ENCODE measurements around the gene KCTD14.
A peak's percentile ranks its signal among the peaks of the same experiment; 100 is the strongest.
"Not testable (repeated sequence)": the region's sequence is repeated elsewhere in the genome, so short reads cannot be mapped to it uniquely, and the experiment has no call there.

The KCTD14 gene

DNA sequence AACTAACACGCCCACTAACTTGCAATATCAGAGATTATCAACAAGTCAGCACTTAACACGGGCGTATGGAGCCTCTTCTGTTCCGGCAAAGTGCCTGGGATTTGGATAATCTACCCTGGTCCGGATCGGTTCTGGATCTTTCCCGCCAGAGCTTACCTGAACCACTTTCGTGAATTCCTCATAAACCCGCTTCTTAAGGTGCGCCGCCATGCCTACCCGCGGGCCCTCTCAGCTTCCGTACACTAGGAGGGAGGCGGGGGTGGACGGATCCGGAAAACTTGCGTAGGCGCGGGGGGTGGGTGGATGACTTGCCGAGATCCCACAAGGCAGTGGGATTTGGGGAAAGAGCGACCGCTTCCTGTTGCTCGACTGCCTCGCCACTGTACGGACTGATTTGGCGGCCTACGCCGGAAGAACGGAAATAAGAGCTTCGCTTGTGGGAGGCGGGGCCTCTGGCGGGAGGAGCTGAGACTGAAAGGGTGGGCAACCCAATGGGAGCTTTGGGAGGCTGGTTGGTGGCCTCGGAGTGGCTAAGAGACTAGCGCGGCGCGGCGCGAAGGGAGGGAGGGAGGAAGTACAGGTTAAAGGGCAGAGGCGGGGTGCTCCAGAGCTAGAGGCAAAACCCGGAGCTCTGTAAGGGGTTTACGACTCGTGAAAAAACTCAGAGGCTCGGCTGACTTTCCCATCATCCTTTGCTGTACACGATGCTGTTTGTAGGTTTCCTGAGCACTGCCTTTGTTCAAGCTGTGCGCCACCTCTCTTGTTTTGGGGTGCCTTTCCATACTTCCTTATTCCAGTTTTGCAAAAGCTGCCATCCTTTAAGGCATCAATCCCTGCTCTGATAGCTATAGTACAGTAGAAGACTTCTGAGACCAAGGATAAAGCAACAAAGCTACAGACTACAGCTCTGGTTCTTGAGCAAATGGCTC, 28.4 kb downstream of the KCTD14 start, which contains the start of gene INTS4:
TSS of gene INTS4 (minus strand) at position 235 of the 929 bp plus-strand sequence. CDS start at position 210, 25 bp downstream.
- in situ Hi-C loops (cut with HindIII; ENCODE audit: low pct_ligation_motif_present, low sequenced_read_pairs): no loop called here
- DNase-seq: peak; percentile 99
- peaks cover 2% of the 10 kb centered on the region for H3K36me3 ChIP-seq (replicated peaks)
- H3K27me3 ChIP-seq (replicated peaks): no peaks in the 10 kb centered on the region
- TF ChIP-seq, protein P1, sequence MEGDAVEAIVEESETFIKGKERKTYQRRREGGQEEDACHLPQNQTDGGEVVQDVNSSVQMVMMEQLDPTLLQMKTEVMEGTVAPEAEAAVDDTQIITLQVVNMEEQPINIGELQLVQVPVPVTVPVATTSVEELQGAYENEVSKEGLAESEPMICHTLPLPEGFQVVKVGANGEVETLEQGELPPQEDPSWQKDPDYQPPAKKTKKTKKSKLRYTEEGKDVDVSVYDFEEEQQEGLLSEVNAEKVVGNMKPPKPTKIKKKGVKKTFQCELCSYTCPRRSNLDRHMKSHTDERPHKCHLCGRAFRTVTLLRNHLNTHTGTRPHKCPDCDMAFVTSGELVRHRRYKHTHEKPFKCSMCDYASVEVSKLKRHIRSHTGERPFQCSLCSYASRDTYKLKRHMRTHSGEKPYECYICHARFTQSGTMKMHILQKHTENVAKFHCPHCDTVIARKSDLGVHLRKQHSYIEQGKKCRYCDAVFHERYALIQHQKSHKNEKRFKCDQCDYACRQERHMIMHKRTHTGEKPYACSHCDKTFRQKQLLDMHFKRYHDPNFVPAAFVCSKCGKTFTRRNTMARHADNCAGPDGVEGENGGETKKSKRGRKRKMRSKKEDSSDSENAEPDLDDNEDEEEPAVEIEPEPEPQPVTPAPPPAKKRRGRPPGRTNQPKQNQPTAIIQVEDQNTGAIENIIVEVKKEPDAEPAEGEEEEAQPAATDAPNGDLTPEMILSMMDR (IDR thresholded peaks at IDR 0.05; ENCODE audit: low read depth, low read length, missing control alignments): no peak
- peak within 1 kb of the TSS; percentile 51 for H3K27ac ChIP-seq
- H3K4me3 ChIP-seq (ENCODE audit: low read depth, low read length): peak within 1 kb of the TSS; percentile 95

DNA sequence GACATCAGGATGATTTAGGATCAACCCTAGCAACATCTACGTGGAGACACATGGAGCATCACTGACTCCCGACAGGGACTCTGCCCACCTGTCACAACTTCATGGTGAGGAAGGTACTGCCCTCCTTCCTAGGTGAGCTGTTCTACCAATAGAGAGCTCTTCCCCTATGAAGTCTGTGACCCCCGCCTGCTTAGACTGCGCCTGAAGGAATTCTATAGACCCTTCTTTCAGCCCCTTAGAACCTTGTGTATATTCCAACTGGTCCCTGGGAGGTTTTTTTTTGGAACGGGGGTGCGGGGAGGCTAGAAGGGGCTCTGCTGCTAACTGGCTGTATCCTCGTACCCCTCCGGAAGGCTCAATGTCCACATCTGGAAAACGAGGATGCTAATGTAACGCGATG, 29.2 kb downstream of the KCTD14 start:
- Histone ChIP-seq H3K27me3 (replicated peaks) (no peaks in the 10 kb centered on the region), H3K27ac (no peak overlapping the region), H3K36me3 (replicated peaks) (peaks cover 2% of the 10 kb centered on the region), H3K4me3 (ENCODE audit: low read depth, low read length) (peak overlapping the region; percentile 95)
- DNase-seq: no peak
- in situ Hi-C loops (cut with HindIII; ENCODE audit: low pct_ligation_motif_present, low sequenced_read_pairs): no loop called here
- TF ChIP-seq, protein P1 (IDR thresholded peaks at IDR 0.05; ENCODE audit: low read depth, low read length, missing control alignments): no peak

DNA sequence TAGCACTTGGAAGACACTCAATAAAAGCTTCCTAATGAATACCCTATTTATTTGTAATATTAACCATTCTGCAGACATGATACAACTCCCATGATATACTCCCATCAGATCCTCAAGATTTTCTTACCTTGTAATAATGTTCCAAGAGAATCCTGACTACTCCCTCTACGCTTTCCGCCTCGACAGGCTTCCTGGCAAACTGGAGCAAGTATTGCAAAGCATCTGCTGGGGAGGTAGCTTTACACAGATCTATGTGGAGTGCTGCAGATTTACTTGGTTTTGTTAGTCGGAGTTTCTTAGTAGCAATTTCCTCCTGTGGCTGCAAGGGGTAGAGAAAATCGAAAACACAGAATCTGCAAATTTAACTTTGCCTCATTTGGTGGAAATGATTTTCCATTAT, 32.1 kb downstream of the KCTD14 start:
- Histone ChIP-seq H3K27me3 (replicated peaks) (no peaks in the 10 kb centered on the region), H3K27ac (no peak overlapping the region), H3K4me3 (ENCODE audit: low read depth, low read length) (no peak overlapping the region), H3K36me3 (replicated peaks) (peaks cover 11% of the 10 kb centered on the region)
- in situ Hi-C loops (cut with HindIII; ENCODE audit: low pct_ligation_motif_present, low sequenced_read_pairs): no loop called here
- TF ChIP-seq, protein P1 (IDR thresholded peaks at IDR 0.05; ENCODE audit: low read depth, low read length, missing control alignments): no peak
- DNase-seq: no peak

DNA sequence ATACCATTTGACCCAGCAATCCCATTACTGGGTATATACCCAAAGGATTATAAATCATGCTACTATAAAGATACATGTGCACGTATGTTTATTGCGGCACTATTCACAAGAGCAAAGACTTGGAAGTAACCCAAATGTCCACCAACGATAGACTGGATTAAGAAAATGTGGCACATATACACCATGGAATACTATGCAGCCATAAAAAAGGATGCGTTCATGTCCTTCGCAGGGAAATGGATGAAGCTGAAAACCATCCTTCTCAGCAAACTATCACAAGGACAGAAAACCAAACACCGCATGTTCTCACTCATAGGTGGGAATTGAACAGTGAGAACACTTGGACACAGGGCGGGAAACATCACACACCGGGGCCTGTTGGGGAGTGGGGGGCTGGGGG, 36.6 kb downstream of the KCTD14 start:
- peaks cover 13% of the 10 kb centered on the region for H3K36me3 ChIP-seq (replicated peaks)
- H3K4me3 ChIP-seq (ENCODE audit: low read depth, low read length); in situ Hi-C loops (cut with HindIII; ENCODE audit: low pct_ligation_motif_present, low sequenced_read_pairs); H3K27ac ChIP-seq; DNase-seq; H3K27me3 ChIP-seq (replicated peaks): not testable (repeated sequence)

DNA sequence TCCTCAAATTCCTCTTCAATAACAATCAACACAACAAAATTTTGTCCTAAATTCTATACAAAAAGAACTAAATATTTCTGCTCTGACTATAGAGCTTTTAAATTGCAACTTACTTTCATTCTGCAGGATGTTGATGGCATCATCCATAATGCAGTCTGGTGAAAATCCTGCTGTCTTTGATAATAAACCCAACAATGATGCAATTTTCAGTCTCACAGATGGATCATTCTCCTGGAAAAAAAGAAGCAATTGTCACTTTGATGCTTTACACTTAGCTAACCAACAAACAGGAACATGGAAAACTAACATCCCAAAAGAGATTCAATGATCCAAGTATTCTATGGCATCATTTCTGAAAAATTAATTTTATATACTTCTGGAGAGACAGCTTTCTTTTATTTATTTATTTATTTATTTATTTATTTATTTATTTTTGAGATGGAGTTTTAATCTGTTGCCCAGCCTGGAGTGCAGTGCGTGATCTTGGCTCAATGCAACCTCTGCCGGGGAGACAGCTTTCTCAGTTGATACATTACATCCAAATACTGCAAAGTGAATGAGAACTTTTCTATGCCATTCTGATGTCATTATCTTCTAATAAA, 41.6 kb downstream of the KCTD14 start:
- in situ Hi-C loops (cut with HindIII; ENCODE audit: low pct_ligation_motif_present, low sequenced_read_pairs): no loop called here
- Histone ChIP-seq H3K4me3 (ENCODE audit: low read depth, low read length) (no peak overlapping the region), H3K36me3 (replicated peaks) (peaks cover 21% of the 10 kb centered on the region), H3K27me3 (replicated peaks) (no peaks in the 10 kb centered on the region), H3K27ac (no peak overlapping the region)
- no peak for DNase-seq
- TF ChIP-seq, protein P1 (IDR thresholded peaks at IDR 0.05; ENCODE audit: low read depth, low read length, missing control alignments): no peak

DNA sequence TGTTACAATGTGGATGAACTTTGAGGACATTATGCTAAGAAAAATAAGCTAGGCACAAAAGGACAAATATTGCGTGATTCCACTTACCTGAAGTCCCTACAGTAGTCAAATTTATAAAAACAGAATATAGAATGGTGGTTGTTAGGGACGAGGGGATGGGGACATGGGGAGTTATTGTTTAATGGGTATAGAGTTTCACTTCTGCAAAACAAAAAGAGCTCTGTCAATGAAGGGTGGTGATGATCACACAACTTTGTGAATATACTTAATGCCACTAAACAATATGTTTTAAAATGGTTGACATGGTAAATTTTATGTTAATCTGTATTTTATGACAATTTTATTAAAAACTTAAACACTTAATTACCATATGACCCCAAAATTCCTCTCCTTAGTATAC, 54.7 kb downstream of the KCTD14 start:
- no peak overlapping the region for H3K4me3 ChIP-seq (ENCODE audit: low read depth, low read length)
- no peaks in the 10 kb centered on the region for H3K36me3 ChIP-seq (replicated peaks)
- H3K27ac ChIP-seq: no peak overlapping the region
- no peak for DNase-seq
- TF ChIP-seq, protein P1 (IDR thresholded peaks at IDR 0.05; ENCODE audit: low read depth, low read length, missing control alignments): no peak
- in situ Hi-C loops (cut with HindIII; ENCODE audit: low pct_ligation_motif_present, low sequenced_read_pairs): no loop called here
- H3K27me3 ChIP-seq (replicated peaks): no peaks in the 10 kb centered on the region

Data from brain microvascular endothelial cell (primary cell).